T1000 (cell line): ENCODE measurements around the gene DHRS9.
"Not testable (repeated sequence)": the region's sequence is repeated elsewhere in the genome, so short reads cannot be mapped to it uniquely, and the experiment has no call there.

Experiments used
- DNase-seq: peaks from one replicate; lab custom pipeline; 2025; ENCODE audit warnings: mixed read lengths; lab: John Stamatoyannopoulos, UW

DHRS9 gene

GRCh38 chr2:169069341-169069740 lies at the start of gene DHRS9:
DHRS9 (plus strand) TSS chr2:169069563; CDS start chr2:169081582, 12,019 bp downstream.
- peak; percentile 33 for DNase-seq

- no peak for DNase-seq
These were observed 46.2 kb upstream of the DHRS9 start for GRCh38 chr2:169023161-169023560.

- no peak for DNase-seq
These were observed 43.3 kb upstream of the DHRS9 start for GRCh38 chr2:169026056-169026455.

GRCh38 chr2:169027234-169027633 lies 42.1 kb upstream of the DHRS9 start:
- no peak for DNase-seq

GRCh38 chr2:169029341-169029740 lies 40.0 kb upstream of the DHRS9 start:
- DNase-seq, result no peak

- no peak for DNase-seq
These were observed 38.2 kb upstream of the DHRS9 start, which contains the start of gene ABCB11 for GRCh38 chr2:169031202-169031601. ABCB11 (minus strand) TSS chr2:169031324; CDS start chr2:169018125, 13,199 bp downstream.

- peak; percentile 35 for DNase-seq
These were observed 35.1 kb upstream of the DHRS9 start for GRCh38 chr2:169034256-169034655.

- DNase-seq, result no peak
These were observed 34.3 kb upstream of the DHRS9 start for GRCh38 chr2:169034984-169035544.

- DNase-seq, result no peak
These were observed 33.5 kb upstream of the DHRS9 start for GRCh38 chr2:169035887-169036286.

- no peak for DNase-seq
These were observed 32.5 kb upstream of the DHRS9 start for GRCh38 chr2:169036736-169037440.

- DNase-seq, result peak; percentile 13
These were observed 31.0 kb upstream of the DHRS9 start for GRCh38 chr2:169038338-169038757.

- no peak for DNase-seq
These were observed 29.7 kb upstream of the DHRS9 start for GRCh38 chr2:169039702-169040101.

- no peak for DNase-seq
These were observed 27.8 kb upstream of the DHRS9 start for GRCh38 chr2:169041594-169041993.

GRCh38 chr2:169042856-169043255 lies 26.5 kb upstream of the DHRS9 start:
- no peak for DNase-seq

- DNase-seq, result peak; percentile 29
These were observed 22.8 kb upstream of the DHRS9 start for GRCh38 chr2:169046440-169047151.

- DNase-seq, result no peak
These were observed 21.8 kb upstream of the DHRS9 start for GRCh38 chr2:169047256-169048250.

- no peak for DNase-seq
These were observed 20.2 kb upstream of the DHRS9 start for GRCh38 chr2:169049142-169049541.

- no peak for DNase-seq
These were observed 18.7 kb upstream of the DHRS9 start for GRCh38 chr2:169050476-169051240.

GRCh38 chr2:169054575-169054974 lies 14.8 kb upstream of the DHRS9 start:
- not testable (repeated sequence) for DNase-seq

- not testable (repeated sequence) for DNase-seq
These were observed 5.2 kb upstream of the DHRS9 start for GRCh38 chr2:169064199-169064598.

GRCh38 chr2:169065422-169065821 lies 3.9 kb upstream of the DHRS9 start:
- DNase-seq, result no peak
